ENCODE data around the gene SDF4.

The SDF4 gene

GRCh38 chr1:1236945-1237873 is 5.4 kb upstream of the SDF4 start:
- TF ChIP-seq CTCF (conservative IDR thresholded peaks at IDR 0.05; ENCODE audit: low read depth, low read length): no peak
- no peak overlapping the region for H3K27ac ChIP-seq
- peaks cover 13% of the 10 kb centered on the region for H3K4me1 ChIP-seq (ENCODE audit: low read depth, poor library complexity, severe bottlenecking)
- no peak overlapping the region for H3K4me3 ChIP-seq (IDR thresholded peaks at IDR 0.05; ENCODE audit: insufficient read depth, low read depth, low read length)
- no peaks in the 10 kb centered on the region for H4K20me1 ChIP-seq (ENCODE audit: insufficient read depth)
- no peak overlapping the region for H3K4me2 ChIP-seq
- H2AFZ ChIP-seq (ENCODE audit: low read depth): no peak overlapping the region
- no peaks in the 10 kb centered on the region for H3K36me3 ChIP-seq (ENCODE audit: insufficient read depth)
- H3K9ac ChIP-seq: no peak overlapping the region
- H3K27me3 ChIP-seq (ENCODE audit: insufficient read depth, low read depth): peaks cover 30% of the 10 kb centered on the region
- H3K79me2 ChIP-seq (ENCODE audit: insufficient read depth, low read depth): peaks cover 5% of the 10 kb centered on the region; the same call in 1 of the 2 replicates

GRCh38 chr1:1236176-1236763 is 4.5 kb upstream of the SDF4 start:
- H3K27ac ChIP-seq: no peak overlapping the region
- no peak overlapping the region for H2AFZ ChIP-seq (ENCODE audit: low read depth)
- no peak overlapping the region for H3K9ac ChIP-seq
- peaks cover 22% of the 10 kb centered on the region for H3K27me3 ChIP-seq (ENCODE audit: insufficient read depth, low read depth)
- TF ChIP-seq CTCF (conservative IDR thresholded peaks at IDR 0.05; ENCODE audit: low read depth, low read length): no peak
- H4K20me1 ChIP-seq (ENCODE audit: insufficient read depth): no peaks in the 10 kb centered on the region
- peaks cover 8% of the 10 kb centered on the region for H3K79me2 ChIP-seq (ENCODE audit: insufficient read depth, low read depth)
- H3K36me3 ChIP-seq (ENCODE audit: insufficient read depth): no peaks in the 10 kb centered on the region
- H3K4me3 ChIP-seq (IDR thresholded peaks at IDR 0.05; ENCODE audit: insufficient read depth, low read depth, low read length): no peak overlapping the region
- no peak overlapping the region for H3K4me2 ChIP-seq
- H3K4me1 ChIP-seq (ENCODE audit: low read depth, poor library complexity, severe bottlenecking): peaks cover 13% of the 10 kb centered on the region

GRCh38 chr1:1235016-1235744 is 3.4 kb upstream of the SDF4 start:
- peaks cover 13% of the 10 kb centered on the region for H3K4me1 ChIP-seq (ENCODE audit: low read depth, poor library complexity, severe bottlenecking)
- peaks cover 19% of the 10 kb centered on the region for H3K79me2 ChIP-seq (ENCODE audit: insufficient read depth, low read depth)
- H3K27me3 ChIP-seq (ENCODE audit: insufficient read depth, low read depth): peaks cover 15% of the 10 kb centered on the region
- no peaks in the 10 kb centered on the region for H3K36me3 ChIP-seq (ENCODE audit: insufficient read depth)
- H4K20me1 ChIP-seq (ENCODE audit: insufficient read depth): no peaks in the 10 kb centered on the region
- H2AFZ ChIP-seq (ENCODE audit: low read depth): no peak overlapping the region
- no peak for TF ChIP-seq CTCF (conservative IDR thresholded peaks at IDR 0.05; ENCODE audit: low read depth, low read length)
- no peak overlapping the region for H3K27ac ChIP-seq
- H3K9ac ChIP-seq: no peak overlapping the region
- H3K4me2 ChIP-seq: no peak overlapping the region
- H3K4me3 ChIP-seq (IDR thresholded peaks at IDR 0.05; ENCODE audit: insufficient read depth, low read depth, low read length): no peak overlapping the region

GRCh38 chr1:1234180-1234808 is 2.5 kb upstream of the SDF4 start:
- no peak for TF ChIP-seq CTCF (conservative IDR thresholded peaks at IDR 0.05; ENCODE audit: low read depth, low read length)
- H3K79me2 ChIP-seq (ENCODE audit: insufficient read depth, low read depth): peaks cover 28% of the 10 kb centered on the region
- peaks cover 6% of the 10 kb centered on the region; the same call in 1 of the 2 replicates for H3K27me3 ChIP-seq (ENCODE audit: insufficient read depth, low read depth)
- no peaks in the 10 kb centered on the region for H3K36me3 ChIP-seq (ENCODE audit: insufficient read depth)
- no peak overlapping the region for H3K4me3 ChIP-seq (IDR thresholded peaks at IDR 0.05; ENCODE audit: insufficient read depth, low read depth, low read length)
- no peaks in the 10 kb centered on the region for H4K20me1 ChIP-seq (ENCODE audit: insufficient read depth)
- no peak overlapping the region for H3K9ac ChIP-seq
- no peak overlapping the region for H3K27ac ChIP-seq
- H3K4me1 ChIP-seq (ENCODE audit: low read depth, poor library complexity, severe bottlenecking): peaks cover 16% of the 10 kb centered on the region
- H3K4me2 ChIP-seq: no peak overlapping the region
- H2AFZ ChIP-seq (ENCODE audit: low read depth): no peak overlapping the region
